Nephron (organoid): ENCODE results near the gene ITPR3.

Experiments
- H3K27ac Mint-ChIP-seq, 3 experiments: 2 replicates each; pipeline ENCODE4 v1.8.0; 2020; ENCODE audit warnings: mixed read lengths in 3 of 3, mild to moderate bottlenecking in 2 of 3, moderate library complexity in 1 of 3
- H3K27me3 Mint-ChIP-seq: 2 replicates; pipeline ENCODE4 v1.8.0; 2021; ENCODE audit warnings: low read depth, mild to moderate bottlenecking, moderate library complexity, mixed read lengths
- H3K36me3 Mint-ChIP-seq: 2 replicates; pipeline ENCODE4 v1.8.0; 2020; ENCODE audit warnings: low read depth, mixed read lengths
- H3K4me1 Mint-ChIP-seq: 2 replicates; pipeline ENCODE4 v1.8.0; 2020; ENCODE audit warnings: mixed read lengths
- H3K4me3 Mint-ChIP-seq, 3 experiments: 2 replicates each; pipeline ENCODE4 v1.8.0; 2020; ENCODE audit warnings: mild to moderate bottlenecking in 3 of 3, mixed read lengths in 3 of 3, moderate library complexity in 2 of 3
- H3K9me3 Mint-ChIP-seq: 2 replicates; pipeline ENCODE4 v1.8.0; 2020; ENCODE audit warnings: mixed read lengths
- TF ChIP-seq, protein P1 (sequence below), 3 experiments: fragments of 200-600 bp; sonication (generic); IDR thresholded peaks; one replicate each; pipeline ENCODE4 v1.5.0; 2021; ENCODE audit warnings: antibody characterized with exemption in 3 of 3; ENCODE audit not compliant: unreplicated experiment in 3 of 3

ITPR3 gene

DNA sequence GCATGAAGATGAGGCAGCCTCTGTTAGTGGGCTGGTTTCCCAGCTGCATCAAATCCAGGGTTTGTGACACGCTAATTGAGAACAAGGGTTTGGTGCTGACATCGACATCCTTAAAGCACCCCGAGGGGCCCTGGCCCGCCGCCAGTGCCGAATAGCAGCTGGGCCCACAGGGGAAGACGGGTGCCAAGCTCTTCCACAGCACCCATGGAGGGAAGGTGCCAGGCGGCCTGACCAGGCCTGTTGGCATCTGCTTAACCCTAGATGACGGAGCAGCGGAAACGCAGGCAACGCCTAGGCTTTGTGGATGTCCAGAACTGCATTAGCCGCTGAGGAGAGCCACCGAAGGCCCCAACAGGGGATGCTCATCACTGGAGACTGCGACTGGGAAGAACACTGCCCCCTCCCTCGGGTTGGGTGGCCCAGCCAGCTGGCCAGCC, 74.3 kb downstream of the ITPR3 start:
- Mint-ChIP-seq H3K36me3 (peaks cover 30% of the 10 kb centered on the region), H3K4me1 (peaks cover 70% of the 10 kb centered on the region), H3K27me3 (peaks cover 8% of the 10 kb centered on the region), H3K27ac (no peak overlapping the region), H3K4me3 (no peak overlapping the region), H3K9me3 (no peaks in the 10 kb centered on the region)
- TF ChIP-seq, protein P1, sequence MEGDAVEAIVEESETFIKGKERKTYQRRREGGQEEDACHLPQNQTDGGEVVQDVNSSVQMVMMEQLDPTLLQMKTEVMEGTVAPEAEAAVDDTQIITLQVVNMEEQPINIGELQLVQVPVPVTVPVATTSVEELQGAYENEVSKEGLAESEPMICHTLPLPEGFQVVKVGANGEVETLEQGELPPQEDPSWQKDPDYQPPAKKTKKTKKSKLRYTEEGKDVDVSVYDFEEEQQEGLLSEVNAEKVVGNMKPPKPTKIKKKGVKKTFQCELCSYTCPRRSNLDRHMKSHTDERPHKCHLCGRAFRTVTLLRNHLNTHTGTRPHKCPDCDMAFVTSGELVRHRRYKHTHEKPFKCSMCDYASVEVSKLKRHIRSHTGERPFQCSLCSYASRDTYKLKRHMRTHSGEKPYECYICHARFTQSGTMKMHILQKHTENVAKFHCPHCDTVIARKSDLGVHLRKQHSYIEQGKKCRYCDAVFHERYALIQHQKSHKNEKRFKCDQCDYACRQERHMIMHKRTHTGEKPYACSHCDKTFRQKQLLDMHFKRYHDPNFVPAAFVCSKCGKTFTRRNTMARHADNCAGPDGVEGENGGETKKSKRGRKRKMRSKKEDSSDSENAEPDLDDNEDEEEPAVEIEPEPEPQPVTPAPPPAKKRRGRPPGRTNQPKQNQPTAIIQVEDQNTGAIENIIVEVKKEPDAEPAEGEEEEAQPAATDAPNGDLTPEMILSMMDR (IDR thresholded peaks at IDR 0.05; ENCODE audit: unreplicated experiment in 3 of 3) = no peak

DNA sequence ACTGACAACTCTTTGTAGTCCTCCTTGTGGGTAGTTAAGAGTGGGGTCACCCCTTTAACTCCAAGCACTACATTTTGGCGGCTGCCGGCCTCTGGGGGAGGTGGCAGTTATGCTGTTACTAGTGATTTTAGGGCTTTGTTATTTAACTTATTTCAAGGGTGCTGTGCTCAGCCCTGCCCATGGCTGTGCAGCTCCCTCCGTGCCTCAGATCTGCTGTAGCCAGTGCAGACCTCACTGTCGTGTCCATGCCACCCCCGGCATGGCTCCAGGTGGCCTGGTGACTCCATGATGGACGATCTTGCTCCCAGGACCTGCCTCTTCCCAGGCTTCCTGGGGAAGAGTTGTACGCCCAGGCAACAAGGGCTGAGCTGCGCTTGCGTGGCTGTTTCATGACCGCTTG, 75.0 kb downstream of the ITPR3 start:
- peak overlapping the region in 2 of 3 experiments; percentile 40 to 87 for H3K27ac Mint-ChIP-seq
- peaks cover 30% of the 10 kb centered on the region for H3K36me3 Mint-ChIP-seq
- H3K4me1 Mint-ChIP-seq = peaks cover 70% of the 10 kb centered on the region
- H3K27me3 Mint-ChIP-seq = peaks cover 5% of the 10 kb centered on the region
- H3K4me3 Mint-ChIP-seq = no peak overlapping the region
- TF ChIP-seq, protein P1 (IDR thresholded peaks at IDR 0.05; ENCODE audit: unreplicated experiment in 3 of 3) = no peak
- H3K9me3 Mint-ChIP-seq = no peaks in the 10 kb centered on the region

DNA sequence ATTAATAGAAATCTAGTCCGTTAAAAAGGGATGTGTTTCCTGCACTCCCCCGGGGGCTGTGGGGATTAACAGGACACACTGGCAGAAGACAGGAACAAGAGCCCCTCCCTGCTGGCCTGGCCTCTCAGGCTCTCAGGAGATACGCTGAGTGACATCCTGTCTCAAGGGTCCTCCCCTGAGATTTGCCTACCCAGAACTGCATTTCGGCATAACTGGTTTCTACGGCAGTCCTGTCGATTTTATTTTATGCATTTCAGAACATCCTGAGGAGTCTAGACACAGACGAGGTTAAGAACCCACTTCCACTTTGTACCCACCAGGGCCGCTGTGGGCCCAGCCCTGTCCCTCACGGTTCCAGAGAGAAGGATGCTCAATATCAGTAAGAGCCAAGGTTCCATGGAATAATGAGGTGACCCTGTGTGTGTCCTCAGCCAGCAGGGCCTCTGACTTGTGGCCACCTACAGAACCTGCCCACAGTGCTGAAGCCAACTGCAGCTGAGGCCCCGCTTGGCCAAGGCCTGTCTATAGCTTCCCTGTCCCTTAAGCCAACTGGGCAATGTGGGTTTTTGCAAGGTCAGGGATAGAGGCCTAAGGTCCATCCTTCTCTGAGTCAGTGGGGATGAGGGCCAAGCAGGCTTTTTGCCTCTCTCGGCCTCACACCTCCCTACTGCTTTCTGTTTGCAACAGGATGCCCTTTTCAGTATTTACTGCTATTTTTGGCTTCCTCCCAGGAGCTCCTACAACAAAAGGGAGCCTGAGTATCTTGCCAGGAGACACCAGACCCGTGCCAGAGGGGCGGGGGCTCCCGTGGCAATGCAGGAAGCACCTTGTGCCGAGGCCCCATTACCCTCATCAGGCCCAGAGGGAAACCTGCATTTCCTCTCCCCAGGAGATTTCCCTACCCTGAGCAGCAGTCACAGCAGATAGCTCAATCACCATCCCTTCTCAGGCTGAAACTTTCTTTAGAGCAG, 75.7 kb downstream of the ITPR3 start:
- peaks cover 30% of the 10 kb centered on the region for H3K36me3 Mint-ChIP-seq
- H3K4me1 Mint-ChIP-seq = peaks cover 75% of the 10 kb centered on the region
- no peak overlapping the region for H3K4me3 Mint-ChIP-seq
- H3K27ac Mint-ChIP-seq = peak overlapping the region; percentile 40 to 87 (median 79)
- no peaks in the 10 kb centered on the region for H3K9me3 Mint-ChIP-seq
- peaks cover 4% of the 10 kb centered on the region for H3K27me3 Mint-ChIP-seq
- TF ChIP-seq, protein P1 (IDR thresholded peaks at IDR 0.05; ENCODE audit: unreplicated experiment in 3 of 3) = no peak

DNA sequence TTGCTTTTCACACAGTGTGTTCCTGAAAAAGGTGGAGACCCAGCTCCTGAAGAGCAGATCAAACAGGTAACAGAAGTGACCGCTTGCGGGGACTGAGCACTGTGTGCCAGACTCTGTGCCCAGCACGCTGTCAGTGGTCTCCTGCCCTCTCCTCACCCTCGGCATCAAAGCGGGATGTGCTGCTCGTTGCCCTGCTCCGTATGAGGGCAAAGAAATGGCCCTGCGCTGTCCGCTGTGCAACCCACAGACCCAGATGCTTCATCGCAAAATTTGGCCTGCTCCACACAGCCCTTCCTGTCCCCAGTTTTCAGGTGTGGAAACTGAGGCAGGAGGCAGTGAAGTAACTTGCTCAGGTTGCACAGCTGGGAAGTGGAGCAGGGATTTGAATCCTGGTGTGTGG, 76.7 kb downstream of the ITPR3 start:
- no peak overlapping the region for H3K4me3 Mint-ChIP-seq
- H3K27ac Mint-ChIP-seq = peak overlapping the region in 2 of 3 experiments; percentile 15 to 87
- peaks cover 4% of the 10 kb centered on the region for H3K27me3 Mint-ChIP-seq
- H3K9me3 Mint-ChIP-seq = no peaks in the 10 kb centered on the region
- TF ChIP-seq, protein P1 (IDR thresholded peaks at IDR 0.05; ENCODE audit: unreplicated experiment in 3 of 3) = no peak
- H3K36me3 Mint-ChIP-seq = peaks cover 26% of the 10 kb centered on the region
- peaks cover 65% of the 10 kb centered on the region for H3K4me1 Mint-ChIP-seq

DNA sequence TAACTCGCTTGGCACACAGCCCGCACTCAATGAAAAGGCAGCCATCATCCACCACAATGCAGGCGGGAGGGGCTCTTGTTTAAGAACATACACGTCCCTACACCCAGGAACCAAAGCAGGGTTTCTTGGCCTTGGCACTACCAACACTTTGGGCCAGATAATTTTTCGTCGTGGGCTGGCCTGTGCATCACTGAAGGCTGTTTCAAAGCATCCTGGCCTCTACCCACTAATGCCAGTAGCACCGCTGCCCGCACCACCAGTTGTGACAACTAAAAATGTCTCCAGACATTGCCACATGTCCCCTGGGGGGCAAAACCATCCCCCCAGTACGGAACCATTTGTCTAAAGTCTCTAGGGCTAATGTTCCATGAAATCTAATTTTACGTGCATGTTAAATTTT, 77.4 kb downstream of the ITPR3 start:
- Mint-ChIP-seq H3K9me3 (no peaks in the 10 kb centered on the region), H3K4me1 (peaks cover 58% of the 10 kb centered on the region), H3K27ac (no peak overlapping the region), H3K27me3 (peaks cover 2% of the 10 kb centered on the region), H3K36me3 (peaks cover 26% of the 10 kb centered on the region), H3K4me3 (no peak overlapping the region)
- TF ChIP-seq, protein P1 (IDR thresholded peaks at IDR 0.05; ENCODE audit: unreplicated experiment in 3 of 3) = no peak
